ENCODE data around the gene CKMT2. TPM values are rescaled to one million over a fixed set of nuclear protein-coding genes. Genes with fewer than 3 reads are reported as not detected.

The CKMT2 gene
- polyA plus RNA-seq, 1 experiment, result 0.11 TPM

GRCh38 chr5:81303563-81303962 lies 70.4 kb downstream of the CKMT2 start:
- H3K9me3 ChIP-seq (ENCODE audit: control insufficient read depth, insufficient read depth, low read length), result no peaks in the 10 kb centered on the region; the same call in 1 of the 2 replicates
- H3K27me3 ChIP-seq (ENCODE audit: control insufficient read depth, insufficient read depth, low read length), result no peaks in the 10 kb centered on the region
- TF ChIP-seq CTCF (IDR thresholded peaks at IDR 0.05; ENCODE audit: low read depth, low read length), result no peak
- ChIA-PET CTCF (interaction anchor here (0.5 to 1.4 kb wide), 5 partner anchors 20 to 896 kb away, joined by 3 to 10 read pairs (median 3); partner anchors contain the start of gene ACOT12), POLR2A (interaction anchor here (1.0 to 3.7 kb wide), 3 partner anchors 11 to 548 kb away, joined by 3 to 25 read pairs (median 7); no protein-coding TSS in a partner anchor)
- H3K27ac ChIP-seq (ENCODE audit: low read depth, low read length), result no peak overlapping the region
- peak; percentile 64 for DNase-seq (ENCODE audit: low read depth, low spot score)
- no peak overlapping the region for H3K4me3 ChIP-seq (ENCODE audit: low read depth, low read length)

- TF ChIP-seq CTCF (IDR thresholded peaks at IDR 0.05; ENCODE audit: low read depth, low read length), result no peak
- H3K4me3 ChIP-seq (ENCODE audit: low read depth, low read length), result no peak overlapping the region
- H3K27ac ChIP-seq (ENCODE audit: low read depth, low read length), result no peak overlapping the region
- no peak for DNase-seq (ENCODE audit: low read depth, low spot score)
- POLR2A ChIA-PET, result no interaction called here
- CTCF ChIA-PET, result no interaction called here
- no peaks in the 10 kb centered on the region for H3K27me3 ChIP-seq (ENCODE audit: control insufficient read depth, insufficient read depth, low read length)
- no peaks in the 10 kb centered on the region; the same call in 1 of the 2 replicates for H3K9me3 ChIP-seq (ENCODE audit: control insufficient read depth, insufficient read depth, low read length)
Measured at GRCh38 chr5:81305785-81306184, 72.7 kb downstream of the CKMT2 start.

- Histone ChIP-seq H3K27me3 (ENCODE audit: control insufficient read depth, insufficient read depth, low read length) (no peaks in the 10 kb centered on the region), H3K4me3 (ENCODE audit: low read depth, low read length) (no peak overlapping the region), H3K9me3 (ENCODE audit: control insufficient read depth, insufficient read depth, low read length) (no peaks in the 10 kb centered on the region), H3K27ac (ENCODE audit: low read depth, low read length) (no peak overlapping the region)
- ChIA-PET POLR2A (no interaction called here), CTCF (interaction anchor here (1.4 to 1.5 kb wide), 2 partner anchors 9 to 11 kb away, joined by 4 to 5 read pairs; no protein-coding TSS in a partner anchor)
- no peak for TF ChIP-seq CTCF (IDR thresholded peaks at IDR 0.05; ENCODE audit: low read depth, low read length)
- no peak for DNase-seq (ENCODE audit: low read depth, low spot score)
Measured at GRCh38 chr5:81308836-81309235, 75.7 kb downstream of the CKMT2 start.

- ChIA-PET CTCF (interaction anchor here (1.5 kb wide), 1 partner anchor 13 kb away, joined by 4 read pairs; no protein-coding TSS in a partner anchor), POLR2A (no interaction called here)
- no peak for TF ChIP-seq CTCF (IDR thresholded peaks at IDR 0.05; ENCODE audit: low read depth, low read length)
- DNase-seq (ENCODE audit: low read depth, low spot score), result no peak
- no peaks in the 10 kb centered on the region for H3K27me3 ChIP-seq (ENCODE audit: control insufficient read depth, insufficient read depth, low read length)
- no peak overlapping the region for H3K4me3 ChIP-seq (ENCODE audit: low read depth, low read length)
- H3K9me3 ChIP-seq (ENCODE audit: control insufficient read depth, insufficient read depth, low read length), result no peaks in the 10 kb centered on the region
- H3K27ac ChIP-seq (ENCODE audit: low read depth, low read length), result no peak overlapping the region
Measured at GRCh38 chr5:81310402-81311063, 77.4 kb downstream of the CKMT2 start.

GRCh38 chr5:81313278-81313677 lies 80.2 kb downstream of the CKMT2 start:
- H3K27me3 ChIP-seq (ENCODE audit: control insufficient read depth, insufficient read depth, low read length), result no peaks in the 10 kb centered on the region
- DNase-seq (ENCODE audit: low read depth, low spot score), result no peak
- H3K27ac ChIP-seq (ENCODE audit: low read depth, low read length), result no peak overlapping the region
- TF ChIP-seq CTCF (IDR thresholded peaks at IDR 0.05; ENCODE audit: low read depth, low read length), result no peak
- ChIA-PET POLR2A (interaction anchor here (3.4 kb wide), 1 partner anchor 11 kb away, joined by 25 read pairs; the partner anchor contains the start of gene ZCCHC9), CTCF (interaction anchor here (1.1 to 2.4 kb wide), 2 partner anchors 14 to 118 kb away, joined by 4 to 13 read pairs; no protein-coding TSS in a partner anchor)
- H3K4me3 ChIP-seq (ENCODE audit: low read depth, low read length), result no peak overlapping the region
- no peaks in the 10 kb centered on the region for H3K9me3 ChIP-seq (ENCODE audit: control insufficient read depth, insufficient read depth, low read length)
